Measurements from ENCODE around the gene RBM10.

The RBM10 gene

DNA sequence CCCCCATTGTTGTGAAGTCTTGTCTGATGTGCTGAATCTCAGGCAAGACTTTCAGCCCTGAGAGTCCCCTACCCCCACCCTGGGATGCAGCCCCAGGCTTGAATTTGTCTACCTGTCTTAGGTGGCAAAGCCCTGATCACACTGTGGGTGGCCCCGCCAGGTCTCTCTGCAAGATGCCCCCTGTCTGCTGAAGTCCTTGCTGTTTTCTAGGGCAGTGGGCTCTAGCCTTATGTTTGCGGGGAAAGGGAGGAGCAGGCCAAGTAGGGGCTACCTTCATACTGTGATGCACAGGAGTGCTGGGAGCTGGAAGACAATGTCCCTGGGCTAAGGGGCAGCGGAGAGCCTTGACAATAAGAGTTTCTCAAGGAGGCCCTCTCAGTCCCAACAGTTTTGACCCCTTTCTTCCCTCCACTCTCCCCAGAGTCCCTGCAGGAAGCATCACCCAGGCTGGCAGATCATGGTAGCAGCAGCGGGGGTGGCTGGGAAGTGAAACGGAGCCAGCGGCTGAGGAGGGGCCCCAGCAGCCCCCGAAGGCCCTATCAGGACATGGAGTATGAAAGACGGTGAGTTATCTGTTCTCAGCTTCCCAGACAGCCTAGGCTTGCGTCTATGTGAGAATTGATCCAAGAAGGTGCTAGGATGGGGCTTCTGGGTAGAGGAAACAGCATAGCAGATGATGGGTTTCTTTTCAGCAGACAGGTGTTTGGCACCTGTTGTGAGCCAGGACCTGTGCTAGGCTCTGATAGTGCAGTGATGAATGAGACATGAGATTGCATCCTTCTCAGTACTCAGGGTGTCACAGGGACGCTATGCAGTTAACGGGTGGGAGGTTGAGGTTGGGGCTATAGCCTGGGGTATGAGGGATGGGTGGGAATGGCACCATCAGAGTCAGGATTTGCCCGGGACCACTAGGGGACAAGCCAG, 2.2 kb downstream of the RBM10 start:
- DNase-seq, result no peak

GRCh38 chrX:47148946-47149345, 3.9 kb downstream of the RBM10 start:
- no peak for DNase-seq

GRCh38 chrX:47151435-47151834, 6.4 kb downstream of the RBM10 start:
- DNase-seq, result no peak

- no peak for DNase-seq
Measured at GRCh38 chrX:47156611-47157520, 11.8 kb downstream of the RBM10 start.

DNA sequence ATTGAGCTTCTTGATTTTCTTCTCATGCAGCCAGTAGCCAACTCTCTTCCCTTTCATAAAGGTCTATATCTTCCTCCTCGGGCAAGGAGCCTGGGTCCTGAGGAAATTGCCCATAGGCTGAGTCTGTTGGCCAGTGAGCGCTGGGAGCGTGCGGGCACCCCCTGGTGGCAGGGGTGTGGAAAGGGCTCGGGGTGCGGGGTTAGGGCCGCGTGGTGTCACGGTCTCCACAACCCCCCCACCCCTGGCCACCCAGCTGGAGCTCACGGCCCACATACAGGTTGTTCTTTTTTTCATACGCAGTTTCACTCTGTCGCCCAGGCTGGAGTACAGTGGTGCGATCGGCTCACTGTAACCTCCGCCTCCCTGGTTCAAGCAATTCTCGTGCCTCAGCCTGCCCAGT, 13.1 kb downstream of the RBM10 start:
- DNase-seq, result no peak

GRCh38 chrX:47158781-47159180, 13.8 kb downstream of the RBM10 start:
- DNase-seq, result no peak

GRCh38 chrX:47160781-47161180, 15.8 kb downstream of the RBM10 start:
- peak; percentile 3 for DNase-seq

DNA sequence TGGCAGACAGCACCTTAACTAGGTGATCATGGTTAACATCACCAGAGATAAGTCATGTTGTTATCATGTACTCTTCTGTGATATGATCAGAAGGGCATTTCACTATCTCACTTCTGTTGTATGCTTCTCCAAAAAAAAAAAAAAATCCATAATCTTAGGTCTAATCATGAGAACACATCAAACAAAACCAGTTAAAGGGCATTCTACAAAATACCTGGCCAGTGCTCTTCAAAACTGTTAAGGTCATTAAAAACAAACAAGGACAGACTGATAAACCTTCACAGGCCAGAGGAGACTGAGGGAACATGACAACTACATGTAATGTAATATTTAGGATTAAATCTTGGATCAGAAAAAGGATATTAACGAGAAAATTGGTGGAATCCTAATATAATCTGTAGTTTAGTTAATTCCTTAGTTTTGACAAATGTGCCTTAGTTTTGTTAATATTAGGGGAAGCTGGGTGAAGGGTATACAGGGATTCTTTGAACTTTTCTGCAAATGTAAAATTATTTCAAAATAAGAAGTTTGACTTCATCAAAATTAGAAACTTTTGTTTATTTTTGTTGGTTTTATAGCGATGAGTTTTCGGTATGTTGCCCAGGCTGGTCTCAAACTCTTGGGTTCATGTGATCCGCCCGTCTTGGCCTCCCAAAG, 18.0 kb downstream of the RBM10 start:
- DNase-seq, result no peak

DNA sequence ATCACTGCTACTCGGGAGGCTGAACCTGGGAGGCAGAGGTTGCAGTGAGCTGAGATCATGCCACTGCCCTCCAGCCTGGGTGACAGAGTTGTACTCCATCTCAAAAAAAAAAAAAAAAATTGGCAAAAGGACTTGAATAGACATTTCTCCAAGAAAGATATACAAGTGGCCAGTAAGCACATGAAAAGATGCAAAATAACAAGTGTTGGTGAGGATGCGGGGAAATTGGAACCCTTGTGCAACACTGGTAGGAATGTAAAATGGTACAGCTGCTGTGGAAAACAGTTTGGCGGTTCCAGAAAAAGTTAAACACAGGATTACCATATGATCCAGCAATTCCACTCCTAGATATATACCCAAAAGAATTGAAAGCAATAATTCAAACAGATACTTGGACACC, 19.4 kb downstream of the RBM10 start:
- no peak for DNase-seq

DNA sequence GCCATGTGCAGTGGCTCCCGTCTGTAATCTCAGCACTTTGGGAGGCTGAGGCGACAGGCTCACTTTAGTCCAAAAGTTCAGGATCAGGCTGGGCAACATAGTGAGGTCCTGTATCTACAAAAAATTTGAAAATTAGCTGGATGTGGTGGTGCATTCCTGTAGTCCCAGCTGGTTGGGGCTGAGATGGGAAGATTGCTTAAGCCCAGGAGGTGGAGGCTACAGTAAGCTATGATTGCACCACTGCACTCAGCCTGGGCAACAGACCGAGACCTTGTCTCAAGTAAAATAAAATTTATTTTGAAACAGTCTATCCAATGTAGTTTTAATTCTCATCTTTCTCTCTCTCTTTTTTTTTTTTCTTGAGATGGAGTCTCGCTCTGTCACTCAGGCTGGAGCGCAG, 21.1 kb downstream of the RBM10 start:
- no peak for DNase-seq

GRCh38 chrX:47168495-47169073, 23.6 kb downstream of the RBM10 start:
- no peak for DNase-seq

GRCh38 chrX:47169273-47169672, 24.3 kb downstream of the RBM10 start:
- peak; percentile 9 for DNase-seq

DNA sequence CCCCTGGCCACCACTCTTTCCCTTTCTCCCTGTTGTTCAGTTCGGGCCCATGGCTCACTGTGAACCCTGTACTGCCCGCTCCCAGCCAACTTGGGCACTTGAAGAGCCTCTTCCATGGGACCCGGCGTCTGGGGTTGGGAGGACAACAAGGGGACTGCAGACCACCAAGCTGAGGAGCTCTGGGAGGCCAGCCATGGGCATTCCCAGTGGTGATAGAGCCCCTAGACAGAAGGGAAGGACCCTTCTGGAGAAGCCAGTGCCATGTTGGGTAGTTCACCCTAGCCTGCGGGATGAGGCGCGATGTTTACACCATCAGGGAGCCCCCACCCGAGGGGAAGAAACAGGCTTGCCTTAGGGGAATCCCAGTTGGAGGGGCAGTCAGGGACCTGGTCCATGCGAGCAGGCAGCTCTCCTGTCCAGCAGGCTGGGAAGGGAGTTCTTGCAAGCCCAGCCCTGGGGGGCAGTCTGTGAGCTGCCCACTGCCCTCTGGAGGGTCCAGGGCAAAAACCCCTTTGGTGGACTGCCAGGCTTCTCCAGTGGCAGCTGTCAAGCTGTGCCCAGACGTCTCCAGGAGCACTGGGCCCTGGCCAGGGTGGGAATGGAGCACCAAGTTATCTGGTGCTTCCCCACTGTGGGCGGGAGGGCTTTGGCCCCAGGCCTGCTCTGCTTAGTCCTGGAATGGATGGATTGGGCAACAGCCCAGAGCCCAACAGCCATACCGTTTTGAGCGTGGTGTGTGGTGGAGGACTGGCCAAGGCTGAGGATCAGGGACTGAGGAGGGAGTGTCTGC, 24.9 kb downstream of the RBM10 start:
- peak; percentile 2 for DNase-seq

DNA sequence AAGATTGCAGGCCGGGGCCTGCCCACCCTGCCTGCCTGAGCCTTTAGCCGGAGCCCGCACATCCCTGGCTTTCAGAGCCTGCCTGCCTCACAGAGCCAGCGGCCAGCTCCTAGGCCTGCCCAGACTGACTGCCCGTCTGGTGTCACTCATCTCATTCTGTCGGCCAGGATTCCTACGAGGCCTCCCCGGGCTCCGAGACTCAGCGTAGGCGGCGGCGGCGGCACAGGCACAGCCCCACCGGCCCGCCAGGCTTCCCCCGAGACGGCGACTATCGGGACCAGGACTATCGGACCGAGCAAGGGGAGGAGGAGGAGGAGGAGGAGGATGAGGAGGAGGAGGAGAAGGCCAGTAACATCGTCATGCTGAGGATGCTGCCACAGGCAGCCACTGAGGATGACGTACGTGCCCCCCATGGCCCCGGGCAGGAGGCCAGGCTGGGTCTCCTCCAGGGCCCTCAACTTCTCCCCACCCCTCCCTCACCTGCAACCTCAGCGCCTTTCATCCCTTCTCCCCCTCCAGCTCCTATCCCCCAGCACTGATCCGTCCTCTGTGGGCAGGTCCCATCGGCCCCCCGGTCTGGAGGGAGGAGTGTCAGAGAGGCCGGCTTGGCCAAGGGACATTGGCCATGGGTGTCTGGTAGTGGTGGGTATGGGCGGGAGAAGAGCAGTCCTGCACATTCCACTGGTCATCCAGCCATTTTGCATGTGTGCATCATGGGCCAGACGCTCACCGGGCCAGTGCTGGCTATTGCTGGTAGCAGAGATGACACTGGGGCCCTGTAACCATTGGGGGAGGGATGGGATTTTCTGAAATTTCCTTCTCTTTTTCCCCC, 26.1 kb downstream of the RBM10 start:
- DNase-seq, result peak; percentile 6

DNA sequence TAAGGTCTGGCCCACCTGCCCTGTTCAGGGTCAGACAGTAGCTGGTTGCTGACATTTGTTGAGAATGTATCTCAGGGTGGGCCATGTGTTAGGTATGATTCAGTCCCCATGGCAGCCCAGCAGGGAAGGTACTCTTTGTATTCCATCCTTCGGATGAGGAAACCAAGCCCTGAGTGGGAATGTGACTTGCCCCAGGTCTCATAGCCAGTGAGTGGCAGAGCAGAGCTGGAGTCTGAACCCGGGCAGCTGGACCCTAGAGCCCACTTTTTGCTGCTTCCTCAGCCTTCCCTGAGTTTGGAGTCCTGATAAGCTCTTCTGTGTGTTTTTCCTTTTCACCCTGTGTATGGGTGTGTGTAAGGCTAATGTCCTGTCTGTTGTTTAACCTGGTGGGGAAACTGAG, 27.0 kb downstream of the RBM10 start:
- no peak for DNase-seq

GRCh38 chrX:47172549-47172948, 27.5 kb downstream of the RBM10 start:
- no peak for DNase-seq

DNA sequence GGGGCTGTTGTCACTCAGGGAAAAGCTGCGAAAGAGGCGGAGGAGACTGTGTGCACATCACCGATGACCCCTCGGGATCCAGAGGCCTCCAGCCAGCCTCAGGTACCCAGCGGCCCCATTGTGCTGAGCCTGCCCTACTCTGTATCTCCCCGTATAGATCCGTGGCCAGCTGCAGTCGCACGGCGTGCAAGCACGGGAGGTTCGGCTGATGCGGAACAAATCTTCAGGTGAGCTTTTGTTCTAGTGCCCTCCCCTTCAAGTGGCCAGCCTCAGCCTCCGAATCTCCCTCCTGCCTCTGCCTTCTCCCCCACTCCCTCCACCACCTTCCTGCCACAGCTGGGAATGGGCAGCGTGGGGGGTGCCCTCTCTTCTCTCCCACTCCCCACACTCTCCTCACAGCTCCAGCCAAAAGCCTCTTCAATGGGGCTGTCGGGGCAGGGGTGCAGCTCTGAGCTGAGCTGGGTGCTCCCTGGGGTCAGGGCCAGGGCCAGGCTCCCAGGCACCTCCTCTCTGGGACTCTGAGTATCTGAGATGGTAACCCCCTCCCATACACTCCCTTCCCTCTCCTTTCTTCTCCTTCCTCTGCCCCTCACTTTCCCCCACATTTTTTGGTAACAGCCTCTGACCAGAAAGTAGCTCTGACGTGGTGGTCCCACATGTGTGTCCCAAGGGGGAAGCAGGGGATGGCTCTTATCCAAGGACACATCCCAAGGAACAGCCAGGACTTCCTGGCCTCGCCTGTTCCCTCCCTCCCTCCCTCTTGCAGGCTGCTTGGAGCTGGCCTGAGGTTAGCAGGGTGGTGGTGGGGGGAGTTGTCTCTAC, 28.2 kb downstream of the RBM10 start:
- no peak for DNase-seq

DNA sequence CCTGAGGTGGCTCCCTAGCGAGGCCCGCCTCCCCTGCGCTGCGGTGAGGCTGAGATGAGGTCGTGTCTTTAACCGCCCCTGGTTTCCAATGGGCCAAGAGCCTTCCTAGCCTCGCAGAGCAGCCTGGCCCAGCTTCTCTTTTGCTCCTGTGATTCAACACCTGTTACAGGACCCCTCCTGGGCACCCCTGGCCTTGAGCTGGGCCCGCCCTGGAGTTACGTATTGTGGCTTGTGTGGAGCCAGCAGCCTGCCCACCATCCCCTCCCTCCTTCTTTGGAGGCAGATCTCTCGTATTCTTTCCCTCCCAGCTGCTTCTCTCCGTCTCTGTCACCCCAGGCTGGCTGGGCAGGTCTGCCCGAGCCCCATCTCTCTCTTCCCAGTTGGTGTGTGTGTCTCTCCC, 29.4 kb downstream of the RBM10 start:
- DNase-seq, result no peak

- no peak for DNase-seq
Measured at GRCh38 chrX:47174846-47175587, 30.0 kb downstream of the RBM10 start.
